GM10248 (cell line): ENCODE results near the gene CALHM1.

Experiments used
- CTCF ChIA-PET: fragments of 300-600 bp; sonication (Branson Sonifier 250); formaldehyde crosslinking; extraction: SDS; loops from one replicate; lab custom pipeline; 2021; ENCODE audit warnings: antibody characterized with exemption; lab: Yijun Ruan, JAX
- POLR2A ChIA-PET: fragments of 350-650 bp; sonication (Branson Sonifier 250); formaldehyde crosslinking; extraction: SDS; loops from one replicate; lab custom pipeline; 2020; ENCODE audit warnings: antibody characterized with exemption; lab: Yijun Ruan, JAX
- DNase-seq: peaks from one replicate; pipeline ENCODE4 v3.0.0; 2012; ENCODE audit errors: extremely low spot score
- TF ChIP-seq, protein P1 (sequence below): IDR thresholded peaks from 2 replicates; pipeline ENCODE4 v1.5.1; 2012; ENCODE audit warnings: mild to moderate bottlenecking, low read depth; ENCODE audit errors: extremely low read depth, missing control alignments, control extremely low read depth

CALHM1 gene

DNA sequence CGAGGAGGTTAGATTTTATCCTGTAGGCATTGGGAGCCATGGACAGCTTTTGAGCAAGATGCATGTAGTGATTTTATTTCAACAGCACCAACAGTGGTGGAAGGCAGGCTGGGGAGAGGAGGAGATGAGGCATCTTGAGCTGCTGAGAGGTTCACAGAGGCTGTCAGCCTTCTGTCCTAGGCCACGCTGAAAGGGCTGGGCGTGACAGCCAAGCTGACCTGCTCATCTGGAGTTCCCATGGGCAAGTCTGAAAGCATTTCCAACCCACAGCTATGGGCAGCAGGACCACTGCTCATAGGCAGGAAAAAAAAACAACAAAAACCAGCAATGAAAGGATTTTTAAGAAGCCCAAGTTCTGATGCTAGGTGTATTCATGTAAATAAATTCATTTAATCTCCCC lies 42.5 kb upstream of the CALHM1 start:
- TF ChIP-seq, protein P1, sequence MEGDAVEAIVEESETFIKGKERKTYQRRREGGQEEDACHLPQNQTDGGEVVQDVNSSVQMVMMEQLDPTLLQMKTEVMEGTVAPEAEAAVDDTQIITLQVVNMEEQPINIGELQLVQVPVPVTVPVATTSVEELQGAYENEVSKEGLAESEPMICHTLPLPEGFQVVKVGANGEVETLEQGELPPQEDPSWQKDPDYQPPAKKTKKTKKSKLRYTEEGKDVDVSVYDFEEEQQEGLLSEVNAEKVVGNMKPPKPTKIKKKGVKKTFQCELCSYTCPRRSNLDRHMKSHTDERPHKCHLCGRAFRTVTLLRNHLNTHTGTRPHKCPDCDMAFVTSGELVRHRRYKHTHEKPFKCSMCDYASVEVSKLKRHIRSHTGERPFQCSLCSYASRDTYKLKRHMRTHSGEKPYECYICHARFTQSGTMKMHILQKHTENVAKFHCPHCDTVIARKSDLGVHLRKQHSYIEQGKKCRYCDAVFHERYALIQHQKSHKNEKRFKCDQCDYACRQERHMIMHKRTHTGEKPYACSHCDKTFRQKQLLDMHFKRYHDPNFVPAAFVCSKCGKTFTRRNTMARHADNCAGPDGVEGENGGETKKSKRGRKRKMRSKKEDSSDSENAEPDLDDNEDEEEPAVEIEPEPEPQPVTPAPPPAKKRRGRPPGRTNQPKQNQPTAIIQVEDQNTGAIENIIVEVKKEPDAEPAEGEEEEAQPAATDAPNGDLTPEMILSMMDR = no peak
- ChIA-PET POLR2A (no interaction called here), CTCF (interaction anchor here (1.1 to 1.2 kb wide), 2 partner anchors 9 to 25 kb away, joined by 3 read pairs; no protein-coding TSS in a partner anchor)
- DNase-seq = no peak

DNA sequence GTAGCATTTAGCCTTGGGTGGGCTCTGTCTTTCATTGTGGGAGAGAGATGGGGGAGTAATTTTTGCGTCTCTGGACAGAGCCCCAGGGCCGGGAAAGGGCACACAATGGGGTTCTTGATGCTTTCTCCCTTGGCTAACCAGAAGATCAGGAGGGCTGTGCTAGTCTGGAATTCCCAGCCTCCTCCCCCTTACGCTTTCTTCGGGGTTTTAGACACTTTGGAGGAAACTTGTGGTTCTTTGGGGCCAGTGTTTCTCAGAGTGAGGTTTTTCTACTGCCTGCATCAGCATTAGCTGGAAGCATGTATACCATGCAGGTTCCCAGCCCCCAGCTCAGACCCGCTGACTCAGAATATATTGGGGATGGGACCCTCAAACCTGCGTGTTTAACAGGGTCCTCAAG lies 41.8 kb upstream of the CALHM1 start:
- CTCF ChIA-PET = interaction anchor here (1.2 kb wide), 1 partner anchor 15 kb away, joined by 3 read pairs; no protein-coding TSS in a partner anchor

DNA sequence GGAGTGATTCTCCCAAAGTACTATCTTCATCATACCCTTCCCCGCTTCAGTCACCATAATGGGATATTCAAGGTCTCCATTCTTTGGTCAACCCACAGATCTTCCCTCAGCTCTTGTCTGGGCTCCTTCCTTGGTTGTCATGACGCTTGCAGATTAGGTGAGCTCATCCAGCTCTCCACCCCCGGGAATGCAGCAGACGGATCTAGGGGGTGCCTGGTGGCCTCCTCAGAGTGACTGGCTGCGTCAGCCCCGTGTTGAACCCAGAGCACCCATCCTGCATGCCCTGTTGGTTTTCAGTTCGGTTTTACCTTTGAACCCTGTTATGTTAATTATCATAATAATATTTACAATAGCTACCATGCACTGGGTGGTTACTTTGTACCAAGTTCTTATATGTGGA lies 41.2 kb upstream of the CALHM1 start:
- ChIA-PET POLR2A (no interaction called here), CTCF (interaction anchor here (1.2 to 1.7 kb wide), 3 partner anchors 10 to 581 kb away, joined by 3 to 11 read pairs (median 3); no protein-coding TSS in a partner anchor)
- no peak for DNase-seq
- TF ChIP-seq, protein P1 = no peak

More for the DNA sequence above, 41.8 kb upstream of the CALHM1 start:
- DNase-seq = no peak
- POLR2A ChIA-PET = no interaction called here
- TF ChIP-seq, protein P1 = no peak

DNA sequence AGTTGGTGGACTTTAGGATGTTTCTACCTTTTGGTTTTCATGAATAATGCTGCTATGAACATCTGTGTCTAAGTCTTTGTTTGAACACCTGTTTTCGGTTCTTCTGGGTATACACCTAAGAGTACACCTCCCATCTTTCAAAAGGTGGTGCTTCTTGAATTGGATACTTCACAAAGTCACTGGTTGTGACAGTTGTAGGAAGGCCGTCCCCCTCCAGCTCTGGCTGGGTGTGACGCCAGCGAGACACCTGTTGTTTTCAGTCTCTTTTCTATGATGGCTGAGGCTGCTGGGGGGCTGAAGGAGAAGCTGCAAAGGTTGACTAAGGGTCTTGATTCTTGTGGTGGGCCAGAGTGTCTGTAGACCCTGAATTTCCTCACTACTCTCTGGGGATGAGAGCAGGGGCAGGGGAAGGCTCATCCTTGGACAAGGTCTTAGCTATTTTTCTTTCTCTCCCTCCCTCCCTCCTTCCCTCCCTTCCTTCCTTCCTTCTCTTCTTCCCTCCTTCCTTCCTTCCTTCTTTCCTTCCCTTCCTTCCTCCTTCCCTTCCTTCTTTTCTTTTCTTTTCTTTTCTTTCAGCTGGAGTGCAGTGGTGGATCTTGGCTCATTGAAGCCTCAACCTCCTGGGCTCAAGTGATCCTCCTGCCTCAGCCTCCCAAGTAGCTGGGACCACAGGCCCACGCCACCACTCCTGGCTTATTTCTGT lies 40.4 kb upstream of the CALHM1 start:
- TF ChIP-seq, protein P1 = no peak
- ChIA-PET POLR2A (no interaction called here), CTCF (interaction anchor here (1.2 to 1.7 kb wide), 3 partner anchors 9 to 582 kb away, joined by 3 to 11 read pairs (median 3); no protein-coding TSS in a partner anchor)

DNA sequence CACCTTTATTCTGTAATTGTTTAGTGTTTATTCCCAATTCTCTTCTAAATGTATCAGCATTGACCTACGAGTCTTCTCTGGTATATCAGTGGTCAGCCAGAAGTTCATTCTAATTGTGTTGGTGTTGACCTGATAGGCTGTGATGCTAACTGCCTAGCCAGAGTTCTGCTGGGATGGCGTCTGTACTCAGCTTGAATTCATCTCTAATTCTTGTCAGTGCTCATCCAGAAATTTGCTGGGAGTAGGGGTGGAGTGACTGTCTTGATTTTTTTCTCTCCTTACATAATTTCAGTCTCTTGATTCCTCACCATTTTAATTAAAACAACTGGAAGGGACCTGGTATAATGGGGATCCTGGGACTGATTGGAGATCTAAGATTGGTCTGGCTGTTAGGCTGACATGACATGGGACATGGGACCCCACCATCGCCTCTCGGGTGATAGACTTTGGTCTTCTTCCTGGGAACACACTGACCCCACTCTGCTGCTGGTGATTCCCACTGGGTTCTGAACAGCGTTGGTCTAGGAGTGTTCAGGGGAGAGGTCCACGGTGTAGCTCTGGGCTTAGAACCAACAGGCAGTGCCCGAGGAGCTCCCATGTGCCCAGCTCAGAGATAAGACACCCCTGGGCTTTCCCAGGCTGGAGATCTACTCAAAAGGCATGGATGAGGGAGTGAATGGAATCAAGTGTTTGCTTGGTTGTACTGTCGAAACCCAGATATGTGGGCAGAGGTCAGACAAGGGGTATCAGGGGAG lies 38.6 kb upstream of the CALHM1 start:
- TF ChIP-seq, protein P1 = no peak
- POLR2A ChIA-PET = interaction anchor here (0.5 kb wide), 1 partner anchor 310 kb away, joined by 6 read pairs; no protein-coding TSS in a partner anchor
- no peak for DNase-seq
- CTCF ChIA-PET = interaction anchor here (1.3 to 7.0 kb wide), 2 partner anchors 13 to 25 kb away, joined by 3 to 42 read pairs; no protein-coding TSS in a partner anchor

More for the DNA sequence above, 40.4 kb upstream of the CALHM1 start:
- DNase-seq = no peak

DNA sequence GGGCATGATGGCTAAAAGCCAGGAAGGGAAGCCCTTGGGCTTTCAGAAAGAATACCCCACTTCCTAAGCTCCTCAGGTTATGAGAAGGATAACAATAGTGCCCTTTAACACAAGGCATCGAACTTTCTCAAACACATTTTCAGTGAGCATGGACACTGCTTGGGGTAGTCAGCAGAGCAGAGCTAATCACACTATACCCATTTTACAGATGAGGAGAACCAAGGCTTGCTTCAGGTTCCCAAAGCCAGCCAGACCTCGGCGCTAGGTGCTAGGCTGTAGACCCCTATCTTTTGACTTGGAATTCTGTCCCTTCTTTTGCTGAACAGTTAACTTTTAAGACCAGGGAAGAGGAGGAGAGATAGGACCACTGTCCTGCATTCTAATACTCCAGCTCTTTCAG lies 36.6 kb upstream of the CALHM1 start:
- POLR2A ChIA-PET = no interaction called here
- DNase-seq = no peak
- TF ChIP-seq, protein P1 = no peak
- CTCF ChIA-PET = interaction anchor here (1.0 to 7.9 kb wide), 4 partner anchors 11 to 171 kb away, joined by 3 to 69 read pairs (median 23); no protein-coding TSS in a partner anchor
